ES-I3 (cell line): ENCODE measurements around the gene ARID4B.
"Not testable (repeated sequence)": the region's sequence is repeated elsewhere in the genome, so short reads cannot be mapped to it uniquely, and the experiment has no call there.

ENCODE experiments used
- H3K36me3 ChIP-seq: 2 replicates; pipeline ENCODE4 v1.6.1; 2013; ENCODE audit warnings: mild to moderate bottlenecking, low read length, control low read depth, moderate library complexity; ENCODE audit not compliant: insufficient read depth
- H3K4me1 ChIP-seq: 2 replicates; pipeline ENCODE4 v1.6.1; 2013; ENCODE audit warnings: mild to moderate bottlenecking, control low read depth, low read length; ENCODE audit not compliant: insufficient read depth
- H3K9ac ChIP-seq: 2 replicates; pipeline ENCODE4 v1.6.1; 2013; ENCODE audit warnings: low read depth, mild to moderate bottlenecking, low read length, moderate library complexity
- H3K9me3 ChIP-seq: 2 replicates; pipeline ENCODE4 v1.6.1; 2013; ENCODE audit warnings: mild to moderate bottlenecking, low read length, moderate library complexity; ENCODE audit not compliant: control insufficient read depth, insufficient read depth

ARID4B gene

DNA sequence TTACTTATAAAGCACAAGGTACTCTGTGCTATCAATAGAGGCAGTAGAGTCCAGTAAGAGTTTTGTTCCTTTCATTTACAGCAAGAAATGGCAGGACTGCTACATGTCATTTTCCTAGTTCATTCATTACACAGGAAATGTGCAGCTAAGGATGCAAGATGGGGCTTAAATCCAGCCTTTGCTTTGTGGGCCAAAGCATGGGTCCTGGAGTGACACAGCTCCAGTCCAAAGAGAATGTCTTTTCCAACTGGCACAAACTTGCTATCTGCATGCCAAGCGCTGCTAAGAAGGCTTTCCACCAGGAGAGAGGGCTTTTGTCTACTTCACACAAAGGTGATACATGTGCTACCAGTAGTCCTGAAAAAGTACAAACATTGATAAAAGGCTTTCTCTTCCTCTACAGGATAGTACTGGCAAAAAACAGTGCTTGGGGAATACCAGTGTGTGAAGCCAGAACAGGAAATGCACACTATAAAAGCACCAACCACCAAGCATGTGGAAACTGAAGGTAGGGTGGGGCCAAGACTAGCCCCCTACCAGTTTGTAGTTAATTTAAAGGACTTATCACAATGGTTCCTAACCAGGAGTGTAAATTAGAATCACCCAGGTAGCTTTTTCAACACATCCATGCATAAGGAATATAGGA lies 68.7 kb downstream of the ARID4B start:
- Histone ChIP-seq H3K4me1 (peaks cover 5% of the 10 kb centered on the region; the same call in 1 of the 2 replicates), H3K9ac (no peak overlapping the region), H3K36me3 (no peaks in the 10 kb centered on the region), H3K9me3 (no peaks in the 10 kb centered on the region)

DNA sequence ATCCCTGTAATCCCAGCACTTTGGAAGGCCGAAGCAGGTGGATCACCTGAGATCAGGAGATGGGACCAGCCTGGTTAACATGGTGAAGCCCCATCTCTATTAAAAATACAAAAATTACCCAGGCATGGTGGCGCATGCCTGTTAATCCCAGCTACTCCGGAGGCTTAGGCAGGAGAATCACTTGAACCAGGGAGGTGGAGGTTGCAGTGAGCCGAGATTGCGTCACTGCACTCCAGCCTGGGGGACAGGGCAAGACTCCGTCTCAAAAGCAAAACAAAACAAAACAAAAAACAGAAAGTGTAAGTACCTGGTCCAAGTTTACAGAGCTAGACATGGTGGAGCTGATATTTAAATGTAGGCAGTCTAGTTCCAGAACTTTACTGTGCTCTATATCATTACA lies 69.9 kb downstream of the ARID4B start:
- not testable (repeated sequence) for H3K9me3 ChIP-seq, H3K9ac ChIP-seq, H3K4me1 ChIP-seq, H3K36me3 ChIP-seq

DNA sequence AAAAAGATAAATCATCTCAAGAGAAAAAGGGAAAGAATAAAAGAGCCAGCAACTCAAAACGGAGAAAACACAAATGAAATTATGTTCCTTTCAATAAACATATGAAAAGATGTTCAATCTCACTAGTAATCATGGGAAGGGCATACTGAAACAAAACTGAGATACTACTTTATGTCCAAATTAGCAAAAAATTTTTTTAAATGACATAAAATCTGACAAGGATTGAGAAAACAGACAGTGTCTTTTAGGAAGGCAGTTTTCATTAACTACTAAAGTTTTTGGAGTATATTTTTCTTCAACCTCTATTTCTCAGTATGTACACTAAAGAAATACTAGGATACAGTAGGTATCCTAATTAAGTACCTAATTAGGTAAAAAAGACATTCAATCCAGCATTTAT lies 73.3 kb downstream of the ARID4B start:
- no peaks in the 10 kb centered on the region; the same call in 1 of the 2 replicates for H3K4me1 ChIP-seq
- no peaks in the 10 kb centered on the region for H3K36me3 ChIP-seq
- H3K9ac ChIP-seq = no peak overlapping the region
- H3K9me3 ChIP-seq = no peaks in the 10 kb centered on the region

DNA sequence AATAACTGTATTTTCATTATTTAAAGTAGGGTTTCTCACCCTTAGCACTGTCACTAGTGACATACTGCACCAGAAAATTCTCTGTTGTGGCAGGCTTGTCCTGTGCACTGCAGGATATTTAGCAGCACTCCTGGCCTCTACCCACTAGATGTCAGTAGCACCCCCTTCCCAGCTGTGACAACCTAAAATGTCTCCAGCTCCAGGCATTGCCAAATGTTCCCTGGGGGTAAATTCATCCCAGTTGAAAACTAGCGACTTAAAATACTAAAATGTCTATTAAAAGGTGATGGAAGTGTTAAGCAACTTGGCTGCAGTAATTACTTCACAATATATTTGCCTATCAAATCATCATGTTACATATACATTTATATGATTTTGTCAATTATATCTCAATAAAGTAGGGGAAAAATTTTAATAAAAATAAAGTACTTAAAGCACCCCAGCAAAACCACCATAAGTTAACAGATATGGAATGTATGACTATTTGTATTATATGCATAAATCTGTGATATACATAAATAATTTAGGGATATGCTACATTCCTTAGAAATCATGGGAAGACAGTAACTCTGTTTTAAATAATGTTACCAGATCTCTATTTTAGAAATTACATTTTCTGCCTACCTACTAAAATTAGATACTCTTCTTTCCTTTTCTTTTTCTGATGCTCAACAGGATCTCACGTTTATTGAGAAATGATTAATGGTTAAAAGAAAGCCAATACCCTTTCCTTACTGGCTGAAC lies 74.6 kb downstream of the ARID4B start:
- Histone ChIP-seq H3K9me3 (no peaks in the 10 kb centered on the region), H3K9ac (no peak overlapping the region), H3K36me3 (no peaks in the 10 kb centered on the region), H3K4me1 (no peaks in the 10 kb centered on the region)

DNA sequence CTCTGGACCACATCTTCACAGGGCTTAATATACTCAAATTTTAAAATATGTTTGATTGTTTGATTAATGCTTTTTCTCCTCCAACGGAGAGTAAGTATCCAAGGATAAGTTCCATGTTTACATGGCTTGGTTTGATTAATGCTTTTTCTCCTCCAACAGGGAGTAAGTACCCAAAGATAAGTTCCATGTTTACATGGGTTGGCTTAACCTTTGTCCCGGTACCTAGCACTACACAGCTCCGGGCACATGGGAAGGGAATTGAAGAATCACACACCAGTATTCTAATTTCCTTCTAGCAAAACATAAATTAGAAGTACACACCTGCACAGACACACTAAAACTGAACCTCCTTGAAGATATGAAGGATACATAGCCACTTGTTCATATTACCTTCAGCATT lies 77.5 kb downstream of the ARID4B start:
- Histone ChIP-seq H3K4me1 (no peaks in the 10 kb centered on the region), H3K36me3 (peaks cover 3% of the 10 kb centered on the region), H3K9me3 (no peaks in the 10 kb centered on the region), H3K9ac (no peak overlapping the region)

DNA sequence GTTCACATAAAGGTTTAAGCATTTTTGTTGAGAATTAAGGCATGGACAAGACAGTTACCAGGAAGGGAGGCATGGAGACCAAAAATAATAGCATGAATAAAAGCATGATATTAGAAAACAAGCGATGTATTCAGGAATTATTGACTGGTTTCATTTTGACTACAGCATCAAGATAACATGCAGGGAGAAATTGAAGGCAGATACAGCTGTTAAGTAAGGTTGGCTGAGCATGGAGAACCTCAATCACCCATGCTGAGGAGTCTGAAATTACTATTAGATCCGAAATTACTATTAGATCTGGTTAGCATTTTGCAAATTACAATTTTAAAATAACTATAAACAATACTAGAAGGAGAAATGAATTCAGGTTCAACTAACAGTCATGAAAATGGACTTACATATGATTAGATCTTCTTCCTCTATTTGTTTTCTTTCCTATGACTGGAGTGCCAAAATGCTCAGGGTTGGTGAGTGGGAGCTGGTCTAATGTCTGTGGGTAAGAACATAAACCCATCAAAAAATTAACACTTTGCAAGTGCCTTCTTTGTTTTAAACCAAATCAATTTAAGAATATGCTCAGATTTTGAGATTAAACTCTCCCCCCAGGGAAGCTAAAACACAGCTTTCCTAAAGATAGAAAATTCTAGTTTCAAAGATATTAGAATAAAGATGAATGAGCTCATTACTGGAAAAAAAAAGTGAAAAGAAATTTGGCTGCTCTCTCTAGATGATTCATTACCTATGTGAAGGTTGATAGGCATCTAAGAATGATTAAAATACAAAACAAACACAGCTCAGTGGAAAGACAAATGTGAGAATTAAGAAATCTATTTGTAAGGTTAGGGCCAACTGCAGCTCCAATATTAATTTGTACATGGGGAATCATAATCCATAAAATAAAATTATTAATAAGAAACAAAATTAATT lies 81.7 kb downstream of the ARID4B start:
- H3K9me3 ChIP-seq = no peaks in the 10 kb centered on the region
- peaks cover 3% of the 10 kb centered on the region for H3K36me3 ChIP-seq
- no peak overlapping the region for H3K9ac ChIP-seq
- no peaks in the 10 kb centered on the region for H3K4me1 ChIP-seq

DNA sequence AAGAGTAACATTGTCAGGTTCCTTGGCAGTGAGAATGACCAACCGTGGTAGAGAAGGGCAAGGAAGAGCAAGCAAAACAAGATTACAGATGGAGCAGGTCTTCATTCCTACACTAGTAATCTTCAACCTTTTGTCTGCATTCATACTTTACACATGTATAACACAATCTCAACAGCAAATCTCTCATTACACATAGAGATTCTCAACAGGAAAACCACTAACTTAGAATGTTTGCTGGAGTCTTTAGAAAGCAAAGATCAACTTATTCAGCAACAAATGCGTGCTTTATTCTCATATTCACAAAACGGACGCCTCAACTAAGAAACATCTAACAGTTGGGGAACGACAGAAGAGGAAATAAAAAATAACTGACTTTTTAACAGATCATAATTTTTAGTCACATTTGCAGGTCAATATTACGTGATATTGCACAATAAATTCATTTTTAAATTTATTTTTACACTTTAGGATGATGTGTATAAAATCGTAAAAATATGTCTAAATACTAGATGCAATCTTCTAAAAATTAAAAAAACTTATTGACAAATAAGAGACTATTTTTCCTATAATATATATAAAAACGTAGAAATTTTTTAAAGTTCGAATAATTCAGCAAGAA lies 82.9 kb downstream of the ARID4B start:
- H3K36me3 ChIP-seq = peaks cover 3% of the 10 kb centered on the region
- no peaks in the 10 kb centered on the region for H3K9me3 ChIP-seq
- H3K9ac ChIP-seq = no peak overlapping the region
- H3K4me1 ChIP-seq = no peaks in the 10 kb centered on the region

DNA sequence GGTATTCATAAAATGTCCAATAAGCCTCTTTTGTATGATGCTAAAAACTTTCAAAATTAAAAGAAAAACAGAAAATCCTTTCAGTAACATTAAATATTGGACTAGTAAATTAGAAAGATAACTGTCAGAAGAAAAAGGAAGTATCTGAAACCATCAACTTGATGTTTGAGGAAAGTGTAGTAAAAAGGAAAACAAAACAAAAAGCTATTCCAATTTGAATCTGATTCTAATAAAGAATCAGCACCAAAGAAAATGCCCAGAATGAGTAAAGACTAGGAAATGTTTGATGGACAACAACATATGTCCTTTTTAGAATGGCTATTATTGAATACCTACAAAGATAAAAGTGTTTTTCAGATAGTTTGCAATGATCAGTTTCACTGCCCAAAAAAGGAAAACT lies 87.0 kb downstream of the ARID4B start:
- Histone ChIP-seq H3K36me3 (no peaks in the 10 kb centered on the region; the same call in 1 of the 2 replicates), H3K9ac (no peak overlapping the region), H3K4me1 (no peaks in the 10 kb centered on the region), H3K9me3 (no peaks in the 10 kb centered on the region)

DNA sequence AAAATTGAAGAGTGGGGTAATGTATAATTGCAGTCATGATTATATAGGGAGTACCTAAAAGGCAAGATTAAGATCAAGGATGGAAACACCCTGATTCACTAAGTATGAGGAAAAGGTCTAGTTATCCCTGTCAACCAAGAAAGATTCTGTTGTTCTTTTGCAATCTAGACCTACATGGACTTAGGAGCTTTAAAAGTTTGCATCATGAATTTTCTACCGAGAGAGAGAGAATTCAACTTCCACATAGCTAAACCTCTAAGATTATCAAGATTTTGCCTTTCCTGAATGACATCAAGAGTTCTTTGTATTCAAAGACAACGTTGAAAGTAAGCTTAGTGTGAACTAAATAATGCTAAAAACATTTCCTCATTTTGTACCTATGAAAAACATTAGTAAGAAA lies 88.1 kb downstream of the ARID4B start:
- Histone ChIP-seq H3K36me3 (no peaks in the 10 kb centered on the region), H3K9me3 (no peaks in the 10 kb centered on the region), H3K4me1 (no peaks in the 10 kb centered on the region), H3K9ac (no peak overlapping the region)

DNA sequence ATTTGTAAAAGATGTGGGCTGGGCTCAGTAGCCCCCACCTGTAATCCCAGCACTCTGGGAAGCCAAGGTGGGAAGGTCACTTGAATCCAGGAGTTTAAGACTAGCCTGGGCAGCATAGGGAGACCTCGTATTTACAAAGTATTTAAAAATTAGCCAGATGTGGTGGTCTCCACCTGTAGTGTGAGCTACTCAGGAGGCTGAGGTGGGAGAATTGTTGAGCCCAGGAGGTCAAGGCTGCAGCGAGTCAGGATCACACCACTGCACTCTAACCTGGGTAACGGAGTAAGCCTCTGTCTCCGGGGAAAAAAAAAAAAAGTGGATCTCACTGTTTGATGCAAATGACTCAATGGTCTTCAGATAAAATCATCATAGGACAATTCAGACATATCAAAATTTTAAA lies 89.4 kb downstream of the ARID4B start:
- no peaks in the 10 kb centered on the region for H3K9me3 ChIP-seq
- H3K4me1 ChIP-seq = no peaks in the 10 kb centered on the region
- no peak overlapping the region for H3K9ac ChIP-seq
- no peaks in the 10 kb centered on the region for H3K36me3 ChIP-seq

DNA sequence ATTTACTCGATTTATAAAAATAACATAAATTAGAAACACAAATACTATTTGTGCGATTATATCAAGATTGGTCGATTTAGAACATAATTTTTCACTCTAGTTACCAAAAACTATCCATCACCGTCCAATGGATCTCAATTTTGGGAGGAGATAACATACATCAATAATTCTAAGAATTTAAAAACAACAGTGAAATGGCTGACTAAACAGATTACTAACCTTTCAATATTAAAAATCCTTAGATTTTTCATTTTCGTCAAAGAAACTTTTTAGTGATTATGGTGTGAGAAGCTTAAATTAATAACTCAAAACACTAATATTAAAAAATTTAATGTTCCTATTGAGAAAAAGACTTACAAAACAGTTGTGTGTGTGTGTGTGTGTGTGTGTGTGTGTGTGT lies 91.9 kb downstream of the ARID4B start:
- Histone ChIP-seq H3K4me1 (no peaks in the 10 kb centered on the region), H3K36me3 (no peaks in the 10 kb centered on the region; the same call in 1 of the 2 replicates), H3K9ac (no peak overlapping the region)

DNA sequence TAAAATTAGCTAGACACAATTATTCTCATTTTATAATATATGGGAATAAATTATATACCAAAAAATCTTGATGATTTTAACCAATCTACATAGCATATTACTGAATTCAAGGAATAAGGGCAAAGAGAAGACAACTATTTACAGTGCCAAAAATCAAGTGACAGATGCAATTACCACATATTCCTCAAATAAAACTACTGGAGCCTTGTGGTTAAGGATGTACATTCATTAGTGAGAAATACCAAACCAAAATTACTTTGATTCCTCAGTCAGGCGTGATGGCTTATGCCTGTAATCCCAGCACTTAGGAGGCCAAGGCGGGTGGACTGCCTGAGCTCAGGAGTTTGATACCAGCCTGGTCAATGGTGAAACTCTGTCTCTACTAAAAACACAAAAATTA lies 98.1 kb downstream of the ARID4B start:
- Histone ChIP-seq H3K9me3 (no peaks in the 10 kb centered on the region), H3K36me3 (no peaks in the 10 kb centered on the region; the same call in 1 of the 2 replicates), H3K4me1 (no peaks in the 10 kb centered on the region), H3K9ac (no peak overlapping the region)

More for the DNA sequence above, 91.9 kb downstream of the ARID4B start:
- no peaks in the 10 kb centered on the region for H3K9me3 ChIP-seq

DNA sequence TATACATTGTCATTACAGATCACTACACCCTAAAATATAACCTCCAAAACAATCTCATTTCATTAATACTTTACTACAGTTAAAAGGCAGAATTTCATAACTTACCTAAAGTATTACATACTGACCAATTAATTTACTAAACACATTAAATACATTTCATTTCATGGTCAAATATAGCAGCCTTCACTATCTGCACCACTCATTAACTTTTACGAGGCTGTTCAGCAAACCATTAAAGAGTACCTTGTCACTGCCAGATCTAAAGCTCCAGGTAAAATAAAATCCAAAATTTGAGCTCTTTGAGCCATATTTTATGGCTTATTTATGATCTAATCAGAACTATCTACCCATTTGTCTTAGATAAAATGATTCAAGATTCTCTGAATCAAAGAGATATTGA lies 100.6 kb downstream of the ARID4B start:
- H3K9me3 ChIP-seq = no peaks in the 10 kb centered on the region
- H3K4me1 ChIP-seq = no peaks in the 10 kb centered on the region
- no peak overlapping the region for H3K9ac ChIP-seq
- no peaks in the 10 kb centered on the region; the same call in 1 of the 2 replicates for H3K36me3 ChIP-seq

DNA sequence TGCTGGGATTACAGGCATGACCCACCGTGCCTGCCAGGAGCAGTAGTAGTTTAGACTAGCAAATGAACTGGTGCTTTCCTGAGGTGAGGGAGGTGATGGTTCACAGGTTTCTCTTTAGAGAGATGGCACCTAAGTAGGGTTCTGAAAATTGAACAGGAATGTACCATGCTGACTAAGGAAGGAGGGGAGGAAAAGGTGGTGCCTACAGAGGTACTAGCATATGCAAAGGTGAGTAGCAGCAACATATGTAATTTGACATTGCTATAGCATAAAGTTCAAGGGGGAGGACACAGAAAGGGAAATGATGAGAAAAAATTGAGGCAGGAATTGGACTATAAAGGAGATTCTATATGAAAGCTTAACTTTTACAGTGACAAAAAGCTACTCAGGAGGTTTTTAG lies 101.0 kb downstream of the ARID4B start:
- no peak overlapping the region for H3K9ac ChIP-seq
- H3K9me3 ChIP-seq = no peaks in the 10 kb centered on the region
- H3K36me3 ChIP-seq = no peaks in the 10 kb centered on the region; the same call in 1 of the 2 replicates
- no peaks in the 10 kb centered on the region for H3K4me1 ChIP-seq
